ENCODE data around the gene MOB3B.

DNA sequence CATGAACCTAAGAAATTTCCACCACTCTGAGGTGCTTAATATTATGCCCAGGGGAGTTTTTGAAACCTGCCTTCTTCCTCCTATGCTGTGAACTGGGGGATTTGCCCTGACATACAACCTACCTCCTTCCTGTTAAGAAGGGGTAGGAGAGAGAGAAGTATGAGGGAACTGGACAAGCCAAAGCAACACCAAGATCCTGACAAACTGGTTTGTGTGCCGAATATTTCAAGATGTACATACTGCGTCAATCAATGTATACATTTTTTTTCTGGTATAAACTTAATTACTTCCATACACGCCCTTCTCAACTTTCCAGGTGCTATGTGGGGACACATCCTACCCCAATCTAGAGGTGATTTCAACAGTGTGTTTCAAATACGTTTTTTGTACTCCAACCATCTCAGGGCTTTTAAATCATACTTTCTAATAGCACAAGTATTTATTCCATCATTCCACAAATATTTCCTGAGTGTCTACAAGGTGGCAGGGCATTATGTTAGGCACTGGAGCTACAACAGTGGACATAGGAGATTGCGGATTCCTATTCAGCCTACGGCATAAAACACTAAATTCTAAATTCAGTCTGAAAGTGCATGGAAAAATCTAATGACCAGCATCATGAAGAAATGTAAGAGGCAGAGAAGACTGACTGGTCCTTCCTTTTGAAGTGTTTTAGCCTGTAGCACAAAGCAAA lies 75.6 kb downstream of the MOB3B start:
- TF ChIP-seq ELF4 (IDR thresholded peaks at IDR 0.05), result no peak
- no peak for TF ChIP-seq TARDBP (IDR thresholded peaks at IDR 0.05)
- no peak for TF ChIP-seq FOXK2 (IDR thresholded peaks at IDR 0.05)
- TF ChIP-seq BHLHE40 (IDR thresholded peaks at IDR 0.05; ENCODE audit: borderline replicate concordance), result no peak
- no peak for TF ChIP-seq CTBP1 (IDR thresholded peaks at IDR 0.05; ENCODE audit: borderline replicate concordance)
- TF ChIP-seq FOXM1 (IDR thresholded peaks at IDR 0.05; ENCODE audit: borderline replicate concordance), result no peak
- TF ChIP-seq FOXA1 (IDR thresholded peaks at IDR 0.05), result no peak
- no peak for TF ChIP-seq SP1 (IDR thresholded peaks at IDR 0.05)
- no peak for TF ChIP-seq ZNF384 (IDR thresholded peaks at IDR 0.05)
- TF ChIP-seq ARNT (IDR thresholded peaks at IDR 0.05), result no peak
